GM13976 (cell line): Measurements from ENCODE around the gene BRD3.

ENCODE experiments used
- DNase-seq: peaks from one replicate; pipeline ENCODE4 v3.0.0; 2012; ENCODE audit warnings: low spot score
- in situ Hi-C: fragments of 300-500 bp; cut with MboI; formaldehyde crosslinking; loops from one replicate; pipeline ENCODE4 v1.12.0; 2022; ENCODE audit warnings: low sequenced_read_pairs, mixed read lengths, inconsistent platforms; ENCODE audit not compliant: unreplicated experiment
- TF ChIP-seq, protein P1 (sequence below): IDR thresholded peaks from 2 replicates; pipeline ENCODE4 v1.5.1; 2012; ENCODE audit warnings: borderline replicate concordance, mild to moderate bottlenecking; ENCODE audit not compliant: insufficient read depth; ENCODE audit errors: extremely low read depth, missing control alignments, control extremely low read depth

Gene BRD3

DNA sequence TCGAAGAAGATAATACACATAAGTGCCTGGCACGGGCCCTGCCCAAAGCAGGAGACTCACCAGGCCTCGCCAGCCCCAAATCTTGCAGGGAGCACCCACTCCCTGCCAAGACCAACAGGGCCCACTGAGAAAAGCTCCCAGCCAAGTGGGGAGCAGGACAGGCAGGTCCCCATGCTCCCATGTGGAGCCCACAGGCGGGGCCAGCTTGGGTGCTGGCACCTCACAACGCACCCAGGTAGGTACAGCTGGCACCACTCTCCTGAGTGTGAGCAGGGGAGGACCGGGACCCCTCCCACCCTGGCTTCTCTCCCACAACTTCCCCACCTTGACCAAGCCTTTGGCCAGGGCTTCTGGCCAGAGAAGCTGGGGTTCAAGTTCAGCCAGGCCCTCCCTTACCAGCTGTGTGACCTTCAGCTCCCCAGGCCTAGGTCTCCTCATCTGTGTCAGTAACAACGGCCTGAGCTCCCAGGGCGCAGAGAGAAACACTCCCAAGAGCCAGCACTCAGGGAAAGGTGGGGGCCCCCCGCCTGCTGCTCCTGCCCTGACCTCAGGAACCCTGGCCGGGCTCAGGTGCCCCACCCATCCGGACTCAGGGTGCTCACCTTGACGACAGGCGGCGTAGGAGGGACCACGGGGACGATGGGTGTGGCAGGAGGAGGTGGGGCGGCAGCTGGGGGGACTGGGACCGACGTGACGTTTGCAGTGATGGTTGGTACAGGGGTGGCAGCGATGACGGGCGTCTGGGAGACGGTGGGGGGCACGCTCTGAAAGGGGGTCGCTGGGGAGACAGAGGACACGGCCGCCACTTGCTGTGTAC lies 17.8 kb downstream of the BRD3 start:
- DNase-seq: no peak
- TF ChIP-seq, protein P1, sequence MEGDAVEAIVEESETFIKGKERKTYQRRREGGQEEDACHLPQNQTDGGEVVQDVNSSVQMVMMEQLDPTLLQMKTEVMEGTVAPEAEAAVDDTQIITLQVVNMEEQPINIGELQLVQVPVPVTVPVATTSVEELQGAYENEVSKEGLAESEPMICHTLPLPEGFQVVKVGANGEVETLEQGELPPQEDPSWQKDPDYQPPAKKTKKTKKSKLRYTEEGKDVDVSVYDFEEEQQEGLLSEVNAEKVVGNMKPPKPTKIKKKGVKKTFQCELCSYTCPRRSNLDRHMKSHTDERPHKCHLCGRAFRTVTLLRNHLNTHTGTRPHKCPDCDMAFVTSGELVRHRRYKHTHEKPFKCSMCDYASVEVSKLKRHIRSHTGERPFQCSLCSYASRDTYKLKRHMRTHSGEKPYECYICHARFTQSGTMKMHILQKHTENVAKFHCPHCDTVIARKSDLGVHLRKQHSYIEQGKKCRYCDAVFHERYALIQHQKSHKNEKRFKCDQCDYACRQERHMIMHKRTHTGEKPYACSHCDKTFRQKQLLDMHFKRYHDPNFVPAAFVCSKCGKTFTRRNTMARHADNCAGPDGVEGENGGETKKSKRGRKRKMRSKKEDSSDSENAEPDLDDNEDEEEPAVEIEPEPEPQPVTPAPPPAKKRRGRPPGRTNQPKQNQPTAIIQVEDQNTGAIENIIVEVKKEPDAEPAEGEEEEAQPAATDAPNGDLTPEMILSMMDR: no peak
- in situ Hi-C loops: no loop called here

DNA sequence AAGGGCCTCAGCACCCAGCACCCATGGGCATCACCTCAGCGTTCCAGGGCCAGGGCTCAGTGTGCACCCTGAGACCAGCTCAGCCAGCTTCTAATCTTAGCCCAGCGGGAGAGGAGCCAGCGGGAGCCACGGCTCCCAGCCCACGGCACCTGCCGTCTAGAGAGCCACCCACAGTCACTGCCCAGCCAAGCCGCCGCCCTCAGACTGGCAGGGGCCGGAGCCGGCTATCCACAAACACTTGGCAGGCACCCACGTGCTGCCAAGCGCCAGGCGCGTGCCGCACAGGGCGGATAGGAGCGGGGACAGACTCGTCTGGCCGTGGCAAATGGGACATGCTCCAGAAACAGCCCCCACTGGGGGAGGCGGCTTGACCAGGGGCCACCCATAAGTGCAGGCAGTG lies 18.6 kb downstream of the BRD3 start:
- no peak for DNase-seq
- TF ChIP-seq, protein P1: no peak
- in situ Hi-C loops: no loop called here

DNA sequence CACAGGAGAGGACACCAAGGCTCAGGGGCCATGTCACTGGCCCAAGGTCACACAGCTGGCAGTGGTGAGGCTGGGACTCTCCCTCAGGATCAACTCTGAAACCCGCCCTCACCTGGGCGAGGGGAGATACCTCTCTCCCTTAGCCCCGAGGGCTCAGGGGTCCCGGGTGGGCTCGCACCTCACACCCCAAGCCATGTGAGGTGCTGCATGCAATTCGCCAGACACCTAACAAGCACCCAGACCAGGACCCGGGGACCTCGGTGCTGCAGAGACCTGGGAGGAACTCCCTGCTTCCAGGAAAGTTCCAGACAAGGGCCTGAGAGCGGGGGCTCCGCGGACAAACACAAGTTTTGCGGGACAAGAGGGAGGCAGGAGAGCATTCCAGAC lies 19.3 kb downstream of the BRD3 start:
- TF ChIP-seq, protein P1: no peak
- no peak for DNase-seq
- in situ Hi-C loops: no loop called here

DNA sequence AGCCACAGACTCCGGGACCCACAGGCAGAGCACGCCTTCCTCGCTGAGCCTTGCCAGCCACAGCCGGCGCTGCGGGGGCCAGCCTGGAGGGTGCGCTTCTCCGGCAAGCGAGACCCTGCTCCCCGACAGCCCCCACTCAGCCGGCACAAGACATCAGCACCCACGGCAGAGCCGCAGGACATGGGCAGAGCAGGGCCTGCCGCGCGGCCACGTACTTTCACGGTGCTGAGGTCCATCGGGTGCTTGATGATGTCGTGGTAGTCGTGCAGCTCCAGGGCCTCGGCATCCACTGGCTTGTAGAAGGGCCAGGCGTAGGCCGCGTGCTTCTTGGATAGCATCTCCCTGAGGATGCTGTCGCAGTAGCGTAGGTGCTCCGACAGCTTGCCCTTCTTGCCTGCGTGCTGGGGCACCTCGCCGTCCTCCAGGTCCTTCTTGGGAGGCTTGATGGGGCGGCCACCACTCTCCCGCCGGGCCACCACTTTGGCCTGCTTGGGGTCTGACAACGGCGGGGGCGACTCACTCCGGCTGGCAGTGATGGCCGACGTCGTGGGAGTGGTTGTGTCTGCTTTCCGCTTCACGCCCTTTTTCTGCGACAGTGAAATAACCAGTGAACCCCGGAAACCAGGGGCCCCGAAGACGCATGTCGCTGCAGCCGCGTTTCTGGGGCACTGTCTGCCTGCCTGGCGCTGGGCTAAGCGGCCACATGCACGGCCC lies 19.8 kb downstream of the BRD3 start:
- in situ Hi-C loops: no loop called here
- TF ChIP-seq, protein P1: no peak
- no peak for DNase-seq

DNA sequence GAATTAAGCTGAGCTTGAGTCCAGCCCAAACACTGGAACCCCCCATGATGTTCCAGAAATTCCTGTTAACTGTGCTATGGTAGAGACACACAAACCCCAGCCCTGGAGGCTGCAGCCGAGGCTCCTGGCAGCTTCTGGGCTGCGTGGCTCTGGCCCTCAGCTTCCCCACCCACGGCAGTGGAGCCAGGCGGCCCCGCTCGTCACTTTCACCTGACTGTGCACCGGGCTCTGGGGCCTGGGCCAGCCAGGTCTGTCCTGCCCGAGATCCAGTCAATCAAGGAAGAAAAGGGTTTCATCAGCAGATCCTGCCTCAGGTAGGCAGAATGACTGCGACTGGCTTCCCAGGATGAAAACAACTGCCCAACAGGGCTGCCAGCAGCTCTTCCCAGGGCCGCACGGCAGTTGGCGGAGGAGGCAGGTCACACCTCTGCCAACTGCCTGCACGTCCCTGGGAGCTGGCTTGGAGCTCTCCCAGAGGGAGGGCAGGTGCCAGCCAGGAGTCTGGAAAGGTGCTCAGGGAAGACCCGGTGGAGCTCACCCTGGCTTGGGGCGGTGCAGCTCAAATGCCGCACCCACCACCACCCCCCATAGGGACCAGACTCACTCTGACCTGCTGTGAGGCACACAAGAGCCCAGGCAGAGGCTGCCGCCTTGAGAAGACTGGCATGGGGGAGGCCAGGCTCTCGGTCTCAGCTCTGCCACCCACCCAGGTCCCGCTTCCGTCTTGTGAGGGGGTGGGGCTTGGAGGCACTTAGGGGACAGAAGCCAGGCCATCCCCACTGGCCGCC lies 20.7 kb downstream of the BRD3 start:
- TF ChIP-seq, protein P1: no peak
- no peak for DNase-seq
- in situ Hi-C loops: no loop called here

DNA sequence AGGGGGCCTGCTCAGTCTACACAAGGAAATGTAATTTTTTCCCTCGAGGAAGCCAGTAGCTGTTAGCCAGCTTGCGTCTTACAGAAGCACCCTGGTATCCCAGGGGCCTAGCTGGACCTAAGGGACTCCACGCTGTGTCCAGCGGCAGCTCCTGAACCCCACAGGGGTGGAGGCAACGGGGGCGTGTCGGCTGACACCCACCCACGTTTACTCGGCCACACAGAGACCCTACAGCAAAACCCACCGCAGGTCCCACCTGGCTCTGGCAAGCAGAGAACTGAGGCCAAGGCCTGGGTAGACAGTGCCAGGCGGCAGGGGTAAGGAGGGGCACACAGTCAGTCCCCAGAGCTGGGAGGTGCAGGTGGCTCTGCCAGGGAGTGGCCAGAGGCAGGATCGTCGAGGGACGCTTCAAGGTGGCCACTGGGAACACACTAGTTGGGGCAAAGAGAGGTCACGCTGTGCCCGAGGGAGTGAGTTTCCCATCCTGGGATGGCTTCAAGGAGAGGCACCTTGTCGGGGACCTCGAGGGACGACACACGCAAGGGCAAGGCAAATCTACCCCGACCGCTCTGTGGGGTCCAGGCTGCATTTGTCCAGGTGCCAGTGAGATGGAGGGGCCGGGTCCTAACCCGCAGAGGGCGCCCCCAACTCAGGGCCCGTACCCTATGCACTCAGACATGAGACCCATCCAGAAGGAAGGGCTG lies 21.8 kb downstream of the BRD3 start:
- TF ChIP-seq, protein P1: no peak
- in situ Hi-C loops: no loop called here
- no peak for DNase-seq
